GM18858 (cell line): ENCODE measurements around the gene MIA3.
"Not testable (repeated sequence)": the region's sequence is repeated elsewhere in the genome, so short reads cannot be mapped to it uniquely, and the experiment has no call there.

ENCODE experiments used
- ATAC-seq: cut with Tn5 transposase; IDR thresholded peaks from one replicate; pipeline ENCODE4 v1.9.1; 2021; ENCODE audit not compliant: unreplicated experiment

Gene MIA3

DNA sequence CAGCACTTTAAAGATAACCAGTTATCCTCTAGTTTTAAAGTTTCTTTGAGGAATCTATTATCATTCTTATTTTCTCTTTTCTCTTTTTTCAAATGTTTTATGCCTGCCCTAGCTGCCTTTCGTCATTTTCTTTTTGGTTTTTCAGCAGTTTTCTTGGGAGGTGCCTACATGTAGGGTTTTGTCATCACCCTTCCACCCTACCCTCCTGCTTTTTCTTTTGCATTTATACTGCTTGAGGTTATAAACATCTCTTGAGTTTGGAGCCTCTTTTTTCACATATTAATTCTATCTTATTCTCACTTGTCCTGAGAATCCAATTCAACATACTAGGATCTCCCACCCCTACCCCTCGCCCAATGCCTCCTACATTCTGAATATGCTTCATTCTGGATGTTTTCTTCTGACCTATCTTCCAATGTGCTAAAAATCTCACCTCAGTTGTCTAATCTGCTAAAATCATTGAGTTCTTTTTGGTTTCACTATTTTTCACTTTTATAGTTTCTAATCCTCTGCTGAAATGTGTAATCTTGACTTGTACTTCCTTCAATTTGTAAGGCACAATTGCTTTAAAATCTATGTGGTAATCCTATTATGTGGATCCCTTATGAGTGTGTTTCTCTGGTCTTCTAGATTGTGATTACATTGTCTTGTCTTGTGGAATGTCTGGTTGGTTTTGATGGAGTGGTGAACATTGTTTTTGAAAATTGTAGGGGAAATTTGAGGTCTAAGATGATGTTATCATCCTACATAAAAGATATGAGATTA lies 38.7 kb downstream of the MIA3 start:
- no peak for ATAC-seq

DNA sequence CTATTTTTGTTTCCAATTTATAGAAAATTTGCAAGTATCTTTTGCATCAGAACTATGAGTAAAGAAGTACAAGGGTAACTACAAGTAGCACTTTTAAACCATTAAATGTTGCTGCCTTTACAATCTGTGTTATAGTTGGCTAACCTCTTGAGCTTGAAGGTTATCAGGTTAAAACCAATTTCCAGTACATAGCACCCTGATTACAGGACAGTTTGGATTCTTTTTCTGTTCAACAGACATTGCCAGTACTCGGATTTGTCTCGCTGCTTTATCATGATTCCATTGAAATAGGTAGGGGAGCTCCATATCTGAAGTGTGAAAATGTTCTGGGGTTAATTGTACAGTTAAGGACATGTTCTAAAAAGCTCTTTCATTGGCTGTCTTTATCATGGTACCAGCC lies 40.0 kb downstream of the MIA3 start:
- no peak for ATAC-seq

DNA sequence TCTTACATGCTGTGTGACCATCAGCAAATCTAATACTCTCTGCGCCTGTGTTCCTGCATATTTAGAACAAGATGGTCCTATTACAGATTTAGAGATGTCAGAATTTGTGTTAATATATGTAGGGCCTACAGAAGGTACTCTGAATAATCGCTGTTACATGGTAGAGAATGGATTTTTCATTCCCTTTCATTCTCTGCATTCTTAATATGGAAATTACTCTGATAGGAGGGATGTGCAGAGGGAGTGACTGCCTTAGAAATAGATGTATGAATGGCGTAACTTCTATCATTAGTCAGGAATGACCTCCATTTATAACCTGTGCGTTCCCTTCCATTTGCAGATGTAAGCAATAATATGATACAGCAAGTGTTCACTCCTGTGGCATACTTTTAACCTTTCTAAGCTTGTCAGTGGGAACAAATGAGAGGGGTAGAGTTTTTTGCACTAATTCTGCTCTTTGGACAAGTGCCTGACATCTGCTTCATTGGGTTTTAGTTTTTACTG lies 45.6 kb downstream of the MIA3 start:
- no peak for ATAC-seq

DNA sequence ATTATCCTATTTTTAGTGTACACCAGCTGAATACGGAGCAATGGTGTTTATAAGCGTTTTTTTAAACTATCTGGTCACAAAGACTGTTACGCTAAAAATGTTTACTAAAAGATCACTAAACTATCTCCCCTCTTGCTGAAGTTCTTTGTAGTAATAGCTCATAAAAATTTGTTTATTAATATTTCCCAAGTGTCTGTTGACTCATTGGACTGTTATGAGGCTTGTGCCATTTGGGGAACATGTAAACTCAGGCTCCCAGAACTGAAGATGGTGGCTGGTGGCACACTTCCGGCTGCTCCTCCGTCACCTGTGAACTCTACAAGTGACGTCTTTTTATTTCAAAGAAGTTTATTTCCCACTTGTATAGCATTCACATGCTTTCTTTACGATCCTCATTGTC lies 48.1 kb downstream of the MIA3 start:
- ATAC-seq, result no peak

DNA sequence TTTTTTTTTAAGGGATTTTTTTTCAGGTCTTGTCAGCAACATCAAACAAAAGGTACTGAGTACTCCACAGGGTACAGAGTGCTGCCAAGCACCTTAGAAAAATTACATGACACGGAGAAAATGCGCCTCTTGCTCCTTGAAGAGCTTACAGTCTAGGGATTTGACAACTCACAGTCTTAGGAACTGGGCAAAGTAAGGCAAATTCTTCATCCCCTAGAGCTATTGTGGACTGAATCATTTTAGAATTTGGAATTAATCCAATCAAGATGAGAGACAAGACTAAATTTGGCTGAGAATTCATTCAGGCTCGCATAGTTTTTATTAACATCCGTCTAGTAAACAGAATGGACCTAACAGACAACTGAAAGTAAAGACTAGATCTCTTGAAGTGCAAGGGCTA lies 50.3 kb downstream of the MIA3 start:
- not testable (repeated sequence) for ATAC-seq

DNA sequence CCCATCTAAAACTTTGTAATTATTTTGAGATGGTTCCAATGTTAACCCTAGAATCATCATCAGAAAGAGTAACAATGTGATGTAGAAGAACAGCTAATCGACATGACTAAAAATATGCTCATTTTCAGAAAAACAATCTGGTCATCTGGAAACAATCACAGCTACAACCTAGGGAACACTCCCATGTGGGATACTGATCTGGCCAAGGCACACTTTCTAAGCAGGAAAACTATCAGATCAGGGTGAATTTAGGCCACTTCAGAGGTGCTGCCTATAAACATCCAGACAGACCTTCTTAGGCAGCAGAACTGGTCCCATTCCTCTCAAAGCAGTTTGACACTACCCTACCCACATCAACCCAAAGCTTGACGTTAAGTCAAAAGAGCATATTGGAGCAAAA lies 51.2 kb downstream of the MIA3 start:
- not testable (repeated sequence) for ATAC-seq

DNA sequence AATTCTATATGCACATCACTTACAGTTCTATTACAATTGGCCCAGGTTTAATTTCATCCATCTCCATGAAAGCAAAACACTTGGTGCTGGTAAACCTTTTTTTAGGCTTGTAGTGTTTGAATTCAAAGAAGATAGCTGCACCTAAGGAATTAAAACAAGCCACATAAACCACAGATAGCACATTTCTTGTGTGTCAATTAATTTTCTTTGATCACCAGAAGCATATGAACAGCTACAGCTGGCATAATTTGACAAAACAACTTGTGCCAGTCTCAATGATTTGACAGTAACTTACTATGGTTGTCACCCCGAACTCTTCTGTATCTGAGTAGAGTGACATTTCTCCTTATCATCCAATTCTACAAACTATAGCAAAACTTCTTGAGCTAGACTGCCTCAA lies 52.2 kb downstream of the MIA3 start:
- ATAC-seq, result no peak

DNA sequence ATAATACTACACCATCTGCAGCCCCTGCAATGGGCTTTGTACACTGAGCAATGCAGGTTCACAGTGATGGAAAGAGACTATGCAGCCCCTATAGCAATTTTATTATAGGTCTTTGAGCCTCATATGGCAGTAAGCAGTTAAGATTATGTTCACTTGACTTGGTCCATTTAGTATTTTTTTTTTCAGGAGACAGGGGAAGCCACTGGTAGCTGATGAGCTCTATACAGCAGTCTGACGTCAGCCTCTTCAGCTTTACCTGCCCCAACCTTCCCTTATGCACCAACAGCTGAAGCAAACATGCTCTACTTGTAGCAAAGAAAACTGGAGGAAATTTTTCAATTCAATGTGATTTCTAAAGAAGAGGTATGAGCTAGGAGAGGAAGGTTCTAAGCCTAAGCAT lies 62.2 kb downstream of the MIA3 start:
- no peak for ATAC-seq

DNA sequence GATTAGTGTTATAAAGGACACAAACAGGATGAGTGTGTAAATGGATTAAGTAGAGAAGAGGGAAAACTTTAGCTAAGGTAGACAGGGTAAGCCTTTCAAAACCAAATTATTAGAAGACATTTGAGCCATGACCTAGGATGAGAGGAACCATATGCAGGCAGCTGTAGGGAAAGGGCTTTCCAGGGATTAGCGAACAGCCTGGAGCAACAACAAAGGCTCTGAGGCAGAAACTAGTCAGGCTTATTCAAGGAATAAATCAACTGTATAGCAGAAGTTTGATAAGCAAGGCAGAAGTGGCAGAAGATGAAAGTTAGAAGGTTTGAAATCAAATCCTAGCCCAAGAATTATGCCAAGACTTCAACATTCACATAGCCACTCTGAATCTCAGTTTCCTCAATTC lies 73.1 kb downstream of the MIA3 start:
- ATAC-seq, result no peak

DNA sequence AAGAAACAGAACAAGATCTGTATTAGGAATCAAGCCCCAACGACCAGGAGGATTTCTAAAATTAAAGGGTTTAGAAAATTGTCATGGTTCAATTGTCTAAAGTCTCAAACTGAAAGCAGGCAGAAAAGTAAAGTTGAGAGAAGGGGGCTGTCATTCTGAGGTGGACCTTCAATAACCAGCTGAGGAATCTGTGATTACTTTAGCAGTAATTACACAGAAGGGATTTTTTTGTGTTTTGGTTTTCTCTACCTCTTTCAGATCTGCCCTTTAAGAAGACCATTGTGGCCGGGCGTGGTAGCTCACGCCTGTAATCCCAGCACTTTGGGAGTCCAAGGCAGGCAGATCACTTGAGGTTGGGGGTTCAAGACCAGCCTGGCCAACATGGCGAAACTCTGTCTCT lies 77.0 kb downstream of the MIA3 start:
- ATAC-seq, result no peak

DNA sequence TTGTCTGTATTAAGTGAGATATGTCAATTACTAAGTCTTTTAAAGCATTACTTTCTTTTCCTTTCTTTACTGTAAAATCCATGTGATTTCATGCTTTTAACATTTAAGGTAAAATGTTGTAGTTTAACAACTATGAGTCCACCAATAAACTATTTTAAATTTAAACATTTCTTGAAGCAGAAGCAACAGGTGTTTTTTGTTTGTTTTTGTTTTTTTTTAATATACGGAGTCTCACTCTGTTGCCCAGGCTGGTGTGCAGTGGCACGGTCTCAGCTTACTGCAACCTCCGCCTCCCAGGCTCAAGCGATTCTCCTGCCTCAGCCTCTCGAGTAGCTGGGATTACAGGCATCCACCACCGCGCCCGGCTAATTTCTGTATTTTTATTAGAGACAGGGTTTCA lies 78.8 kb downstream of the MIA3 start:
- no peak for ATAC-seq

DNA sequence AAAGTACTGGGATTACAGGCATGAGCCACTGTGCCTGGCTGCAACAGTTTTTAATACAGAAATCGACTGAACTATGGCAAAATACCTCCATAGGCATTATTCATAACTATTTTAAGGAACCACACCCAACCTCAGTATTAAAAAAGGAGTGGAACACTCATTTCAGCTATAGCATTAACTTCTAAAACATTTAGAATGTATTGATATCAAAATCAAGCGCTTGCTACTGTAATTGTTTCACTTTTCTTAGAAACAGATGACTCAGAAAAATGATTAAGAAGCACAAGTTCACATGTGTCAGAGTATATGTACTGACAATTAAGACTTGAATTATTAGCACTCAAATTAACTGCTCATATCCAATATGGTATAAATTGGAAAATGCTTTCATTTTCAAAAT lies 79.3 kb downstream of the MIA3 start:
- ATAC-seq, result no peak

DNA sequence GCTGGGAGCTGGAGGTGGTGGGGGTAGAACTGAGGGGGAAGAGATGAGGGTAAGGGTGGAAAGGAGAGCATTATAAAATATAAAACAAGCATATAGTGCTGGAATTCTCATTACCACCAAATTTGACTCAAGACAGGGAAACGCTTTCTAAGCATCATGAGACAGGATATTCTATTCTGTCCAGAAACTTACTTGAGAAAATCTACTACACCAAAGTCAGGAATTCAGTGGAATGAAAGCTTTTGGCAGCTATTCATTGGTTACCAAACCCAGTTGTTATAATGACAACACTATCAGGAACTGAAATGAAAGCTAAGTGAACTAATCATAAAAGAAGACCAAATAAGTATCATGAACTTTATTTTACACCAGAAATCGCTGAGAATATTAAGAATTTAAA lies 79.9 kb downstream of the MIA3 start:
- no peak for ATAC-seq

DNA sequence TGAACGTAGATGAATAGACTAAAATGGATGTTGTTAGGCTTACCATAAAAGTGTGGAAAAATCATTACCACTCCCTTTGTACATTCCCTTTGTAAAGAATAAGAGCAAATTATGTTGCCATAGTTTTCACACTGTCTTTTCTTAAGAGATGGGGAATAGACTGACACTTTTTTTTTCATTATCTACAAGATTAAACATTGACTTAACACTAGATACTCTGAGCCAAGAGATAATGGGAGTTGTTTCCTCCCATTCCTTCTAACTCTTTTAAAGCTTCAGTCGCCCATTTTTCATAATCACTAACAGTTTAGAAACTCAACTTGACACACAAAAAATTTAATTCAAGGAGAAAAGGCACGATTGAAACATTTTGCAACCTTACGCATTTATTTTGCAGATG lies 84.3 kb downstream of the MIA3 start:
- ATAC-seq, result no peak

DNA sequence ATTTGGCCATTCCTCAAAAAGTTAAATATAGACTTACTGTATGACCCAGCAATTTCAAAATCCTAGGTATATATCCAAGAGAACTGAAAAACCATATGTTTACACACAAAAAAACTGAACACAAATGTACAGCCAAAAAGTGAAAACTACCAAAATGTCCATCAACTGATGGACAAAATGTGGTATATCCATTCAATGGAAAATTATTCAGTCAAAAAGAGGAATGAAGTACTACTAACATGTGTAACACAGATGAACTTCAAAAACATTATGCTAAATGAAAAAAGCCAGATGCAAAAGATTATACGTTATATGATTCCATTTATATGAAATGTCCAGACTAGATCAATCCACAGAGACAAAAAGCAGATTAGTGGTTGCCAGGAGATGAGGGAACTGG lies 86.4 kb downstream of the MIA3 start:
- no peak for ATAC-seq

DNA sequence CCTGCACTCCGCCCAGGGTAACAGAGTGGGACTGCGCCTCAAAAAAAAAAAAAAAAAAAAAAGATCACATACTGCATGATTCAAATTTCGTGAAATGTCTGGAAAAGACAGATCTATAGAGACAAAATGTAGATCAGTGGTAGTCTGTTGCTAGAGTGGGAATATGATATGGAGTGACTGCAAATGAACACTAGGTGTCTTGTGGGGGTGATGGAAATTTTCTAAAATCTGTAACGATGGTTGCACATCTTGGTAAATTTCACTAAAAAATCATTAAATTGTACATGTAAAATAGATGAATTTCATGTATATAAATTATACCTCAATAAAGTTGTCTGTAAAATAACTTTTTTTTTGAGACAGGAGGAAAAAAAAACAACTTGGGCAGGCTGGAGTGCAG lies 88.9 kb downstream of the MIA3 start:
- ATAC-seq, result no peak

DNA sequence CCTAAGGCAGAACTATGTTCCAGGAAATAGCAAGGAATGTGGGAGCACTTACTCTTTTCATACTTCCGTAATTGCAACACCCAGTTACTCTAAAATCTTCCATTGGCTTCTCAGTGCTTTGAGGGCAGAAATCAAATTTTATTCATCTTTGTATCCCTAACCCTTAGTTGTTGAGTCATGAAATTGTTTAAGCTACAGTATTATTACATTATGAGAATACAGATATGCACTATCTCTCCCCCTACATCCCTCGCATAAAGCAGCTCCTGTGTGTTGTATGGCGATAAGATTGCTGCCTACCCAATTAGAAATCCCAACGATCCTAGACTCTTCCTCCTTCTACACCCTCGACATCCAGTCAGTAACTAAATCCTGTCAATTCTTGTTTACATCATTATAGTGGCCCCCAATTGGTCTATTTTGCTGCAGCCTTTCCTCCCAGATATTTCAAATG lies 91.8 kb downstream of the MIA3 start:
- ATAC-seq, result no peak

DNA sequence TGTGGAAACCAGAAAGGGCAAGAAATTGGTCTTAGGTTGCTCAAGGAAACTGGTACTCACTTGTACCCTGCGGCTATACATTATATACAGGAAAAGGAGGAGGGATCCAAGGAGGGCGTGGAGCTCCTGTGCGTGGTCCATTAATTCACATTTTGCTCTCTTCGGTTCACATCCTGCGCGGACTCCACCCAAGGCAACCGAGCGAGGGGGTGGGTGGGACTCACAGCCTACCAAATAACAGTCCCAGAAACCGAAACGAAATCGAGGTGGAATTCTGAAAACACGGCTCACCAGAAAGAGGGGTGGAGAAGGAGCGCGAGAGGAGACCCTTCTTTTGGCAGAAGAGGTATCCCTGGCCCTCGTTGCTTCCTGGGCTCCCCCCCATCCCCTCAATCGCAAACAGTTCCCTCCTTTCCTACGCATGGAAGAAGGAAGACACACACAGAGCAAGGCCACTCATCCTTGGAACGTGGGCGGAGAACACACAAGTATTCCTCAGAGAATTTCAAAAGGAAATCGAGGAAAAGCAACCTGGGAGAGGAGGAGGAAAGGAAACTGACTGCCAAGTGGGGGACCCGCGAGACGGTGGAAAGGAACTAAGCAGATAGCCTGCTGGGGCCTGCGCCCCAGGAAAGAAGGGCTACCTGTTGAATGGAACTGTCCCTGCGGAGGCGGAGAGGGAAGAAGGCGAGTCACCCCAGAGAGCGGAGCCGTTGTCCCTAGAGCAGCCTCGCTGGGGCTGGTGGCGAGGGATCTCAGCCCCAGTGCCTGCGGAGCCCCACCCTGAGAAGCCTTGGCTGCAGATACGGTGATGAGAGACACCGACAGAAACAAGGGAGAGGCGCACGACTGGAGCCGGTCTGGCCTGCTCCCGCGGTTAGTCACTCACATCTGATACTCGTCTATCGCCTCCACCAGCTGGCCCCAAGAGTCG lies 93.7 kb downstream of the MIA3 start:
- peak; percentile 24 for ATAC-seq

DNA sequence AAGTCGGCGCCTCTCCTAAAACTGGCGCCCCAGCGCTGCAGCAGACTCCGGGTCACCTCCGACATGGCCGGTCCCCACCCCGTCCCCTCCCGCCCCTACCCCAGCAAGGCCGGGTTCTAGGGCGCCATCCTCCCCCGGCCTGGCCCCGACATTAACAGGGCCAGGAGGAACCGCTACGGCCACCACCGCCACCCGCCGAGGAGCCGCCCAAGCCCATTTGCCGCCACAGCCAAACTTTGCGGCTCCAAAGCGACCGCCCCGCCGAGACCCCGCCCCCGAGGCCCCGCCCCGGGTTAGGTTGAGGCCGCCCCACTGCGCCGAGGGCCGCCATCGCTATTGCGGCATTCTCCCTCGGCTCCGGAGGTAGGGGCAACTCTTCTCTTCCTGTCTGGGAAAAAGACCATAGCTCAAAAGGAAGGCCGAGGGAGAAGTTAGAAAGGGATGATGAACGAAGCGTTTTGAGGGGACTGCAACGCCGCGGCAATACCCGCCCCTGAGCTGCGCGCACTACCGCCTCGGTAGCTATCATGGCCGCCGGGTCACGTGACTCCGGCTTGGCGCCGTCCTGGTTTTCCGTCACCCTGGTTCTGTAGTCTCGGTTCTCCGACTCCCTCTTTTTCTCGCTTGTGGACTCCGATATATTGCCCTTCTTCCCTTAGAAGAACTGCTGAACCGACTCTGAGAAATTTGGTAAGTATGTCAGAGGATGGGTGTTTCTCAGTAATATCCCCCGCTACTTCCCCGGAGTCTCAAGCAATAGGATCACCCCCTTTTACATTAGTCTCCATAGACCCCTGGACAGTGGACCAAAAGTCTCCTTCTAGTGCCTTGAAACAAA lies 94.6 kb downstream of the MIA3 start, which contains the start of the genes AIDA and BROX:
AIDA (minus strand) TSS at position 239 of the 838 bp plus-strand sequence; CDS start at position 65, 174 bp downstream.
BROX (plus strand) TSS at position 312 of the 838 bp plus-strand sequence. CDS start 3,136 bp downstream, outside the sequence.
- peak; percentile 51 for ATAC-seq

DNA sequence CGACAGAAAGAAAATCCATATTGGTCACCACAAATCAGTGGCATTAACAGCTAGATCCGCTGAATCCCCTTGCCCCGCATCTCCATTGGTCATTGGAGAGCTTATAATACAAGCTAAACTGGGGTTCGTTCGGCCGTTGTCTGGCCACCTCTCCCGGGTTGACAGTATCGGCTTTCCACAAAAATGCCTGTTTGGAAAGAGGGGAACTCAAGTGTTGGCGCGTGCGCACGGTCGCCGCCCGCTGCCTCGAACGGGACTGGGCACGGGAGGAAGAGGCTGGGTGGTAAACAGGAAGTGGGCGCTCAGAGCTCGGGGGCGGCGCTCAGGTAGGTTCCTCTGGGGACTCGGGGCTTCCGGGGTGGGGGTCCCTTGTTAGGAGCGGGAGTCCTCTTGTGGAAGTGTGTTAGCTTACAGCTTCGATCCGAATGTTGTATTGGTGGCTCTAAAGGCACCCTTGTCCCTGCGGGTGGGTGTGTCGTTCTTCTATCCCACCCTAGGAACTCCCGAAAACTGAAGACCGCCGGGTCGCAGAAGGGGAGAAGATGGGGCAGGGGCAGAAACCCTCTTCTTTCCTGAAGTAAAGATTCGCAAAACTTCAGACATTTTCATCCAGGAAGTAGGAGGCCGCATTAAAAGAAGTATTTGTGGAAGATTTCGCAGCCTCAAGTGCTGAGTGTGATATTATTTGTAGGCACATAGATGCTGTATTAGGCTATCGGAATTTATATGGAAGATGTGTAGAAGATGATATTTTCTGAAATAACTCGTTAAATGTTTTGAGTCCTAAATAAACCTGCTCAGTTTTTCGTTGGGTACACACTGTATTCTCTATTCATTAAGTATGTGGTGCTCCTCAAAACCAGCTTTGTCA lies 95.4 kb downstream of the MIA3 start:
- peak; percentile 62 for ATAC-seq
